Thoracic aorta (tissue), 2 donors: ENCODE results near the gene GPR107. TPM values are rescaled to one million over a fixed set of nuclear protein-coding genes. Genes with fewer than 3 reads are reported as not detected.

Experiments
- ATAC-seq: fragments of 150-250 bp; one replicate; pipeline ENCODE4 v1.8.0; 2017; ENCODE audit warnings: low read depth; ENCODE audit not compliant: insufficient number of reproducible peaks, low FRiP score
- DNase-seq: peaks from one replicate; pipeline ENCODE4 v3.0.0-alpha.2; 2020; ENCODE audit warnings: low spot score
- H3K27ac ChIP-seq, 2 donors: fragments of 200-600 bp; sonication (generic); 1 replicate in 1 of 2; 2 replicates in 1 of 2; pipeline ENCODE4 v1.5.1; 2016; ENCODE audit warnings: mild to moderate bottlenecking in 2 of 2, moderate library complexity in 2 of 2
- H3K27me3 ChIP-seq: fragments of 200-600 bp; sonication (generic); replicated peaks from 2 replicates; pipeline ENCODE4 v1.6.0; 2016; ENCODE audit warnings: mild to moderate bottlenecking; ENCODE audit not compliant: insufficient read depth
- H3K36me3 ChIP-seq: fragments of 200-600 bp; sonication (generic); one replicate; pipeline ENCODE4 v1.5.1; 2016
- H3K4me1 ChIP-seq, 2 donors: fragments of 200-600 bp; sonication (generic); 1 replicate in 1 of 2; 2 replicates in 1 of 2; pipeline versions ENCODE4 v1.5.1 to v1.6.0; 2016; ENCODE audit warnings: low read depth in 2 of 2, mild to moderate bottlenecking in 1 of 2; ENCODE audit not compliant: control insufficient read depth in 1 of 2
- H3K4me3 ChIP-seq: fragments of 200-600 bp; sonication (generic); 2 replicates; pipeline ENCODE4 v1.5.1; 2016; ENCODE audit warnings: mild to moderate bottlenecking
- H3K9me3 ChIP-seq: fragments of 200-600 bp; sonication (generic); 2 replicates; pipeline ENCODE4 v1.5.1; 2016
- total RNA-seq, 2 donors: library from RNA; depleted of rRNA; stranded (reverse); fragments of >200 nt; gene quantifications; one replicate each; pipeline versions ENCODE4 v1.1.0 to v1.2.3, GENCODE V29; 2016
- TF ChIP-seq, protein P1 (sequence below): fragments of 200-600 bp; sonication (generic); IDR thresholded peaks from one replicate; pipeline ENCODE4 v1.5.1; 2019; ENCODE audit warnings: antibody characterized with exemption

Gene GPR107
- total RNA-seq, 2 donors from 2014 or later, result 47.5 to 51.9 TPM

DNA sequence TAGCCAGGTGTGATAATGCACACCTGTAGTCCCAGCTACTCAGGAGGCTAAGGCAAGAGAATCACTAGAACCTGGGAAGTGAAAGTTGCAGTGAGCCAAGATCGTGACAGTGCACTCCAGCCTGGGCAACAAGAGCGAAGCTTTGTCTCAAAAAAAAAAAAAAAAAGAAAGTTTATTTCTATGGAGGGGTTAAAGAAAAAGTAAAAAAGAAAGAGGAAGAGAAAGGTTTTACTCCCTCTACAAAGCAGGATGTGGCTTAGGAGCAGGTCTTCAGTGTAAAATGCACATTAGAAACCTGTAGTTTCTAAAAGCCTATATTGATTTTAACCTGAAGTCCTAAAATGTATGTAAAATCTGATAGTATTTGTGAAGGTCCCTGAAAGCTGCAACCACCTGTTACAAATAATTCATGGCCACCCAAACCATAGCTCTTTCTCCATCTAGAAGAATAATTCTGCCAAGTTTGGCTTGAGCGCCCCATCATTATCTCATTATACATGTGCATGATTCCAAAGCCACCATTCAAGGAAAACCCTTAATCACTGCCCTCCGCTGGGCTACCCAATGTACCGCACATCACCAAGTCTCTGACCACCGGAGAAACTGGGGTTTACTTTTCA, 14.1 kb upstream of the GPR107 start:
- Histone ChIP-seq H3K27ac (no peak overlapping the region), H3K4me3 (peak overlapping the region; percentile 32), H3K27me3 (no peaks in the 10 kb centered on the region), H3K36me3 (no peaks in the 10 kb centered on the region), H3K4me1 (peaks cover 33 to 51% of the 10 kb centered on the region in 2 donors), H3K9me3 (no peaks in the 10 kb centered on the region)
- TF ChIP-seq, protein P1, sequence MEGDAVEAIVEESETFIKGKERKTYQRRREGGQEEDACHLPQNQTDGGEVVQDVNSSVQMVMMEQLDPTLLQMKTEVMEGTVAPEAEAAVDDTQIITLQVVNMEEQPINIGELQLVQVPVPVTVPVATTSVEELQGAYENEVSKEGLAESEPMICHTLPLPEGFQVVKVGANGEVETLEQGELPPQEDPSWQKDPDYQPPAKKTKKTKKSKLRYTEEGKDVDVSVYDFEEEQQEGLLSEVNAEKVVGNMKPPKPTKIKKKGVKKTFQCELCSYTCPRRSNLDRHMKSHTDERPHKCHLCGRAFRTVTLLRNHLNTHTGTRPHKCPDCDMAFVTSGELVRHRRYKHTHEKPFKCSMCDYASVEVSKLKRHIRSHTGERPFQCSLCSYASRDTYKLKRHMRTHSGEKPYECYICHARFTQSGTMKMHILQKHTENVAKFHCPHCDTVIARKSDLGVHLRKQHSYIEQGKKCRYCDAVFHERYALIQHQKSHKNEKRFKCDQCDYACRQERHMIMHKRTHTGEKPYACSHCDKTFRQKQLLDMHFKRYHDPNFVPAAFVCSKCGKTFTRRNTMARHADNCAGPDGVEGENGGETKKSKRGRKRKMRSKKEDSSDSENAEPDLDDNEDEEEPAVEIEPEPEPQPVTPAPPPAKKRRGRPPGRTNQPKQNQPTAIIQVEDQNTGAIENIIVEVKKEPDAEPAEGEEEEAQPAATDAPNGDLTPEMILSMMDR, result no peak
- no peak for ATAC-seq
- DNase-seq, result no peak

DNA sequence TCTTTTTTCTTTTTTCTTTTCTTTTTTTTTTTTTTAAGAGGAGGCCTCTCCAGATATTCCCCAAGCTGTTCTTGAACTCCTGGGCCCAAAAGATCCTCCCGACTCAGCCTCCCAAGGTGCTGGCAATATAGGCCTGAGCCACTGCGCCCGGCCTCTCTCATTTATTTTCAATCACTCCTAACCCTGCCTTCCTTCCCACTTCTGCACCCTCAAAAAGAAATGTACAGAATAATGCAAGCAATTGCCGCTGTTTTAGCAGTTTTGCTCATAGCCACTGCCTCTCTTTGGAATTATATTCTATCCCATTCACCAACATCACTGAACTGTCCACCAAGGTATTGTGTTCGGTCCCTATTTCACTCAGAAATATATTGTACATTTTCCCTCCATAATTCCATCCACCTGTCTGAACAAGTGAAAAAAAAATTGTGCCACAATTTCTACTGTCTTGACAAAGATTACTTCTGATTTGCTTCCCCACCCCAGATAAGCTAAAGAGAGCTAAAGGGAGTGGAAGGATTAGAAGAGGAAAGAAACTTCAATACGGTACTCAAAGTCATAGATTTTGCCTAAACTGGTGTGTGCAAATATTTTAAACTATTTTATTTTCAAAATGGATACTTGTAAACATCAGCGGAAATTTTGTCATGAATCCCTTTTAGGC, 12.6 kb upstream of the GPR107 start:
- Histone ChIP-seq H3K4me1 (peaks cover 24 to 45% of the 10 kb centered on the region in 2 donors), H3K36me3 (no peaks in the 10 kb centered on the region), H3K27me3 (no peaks in the 10 kb centered on the region), H3K4me3 (peak overlapping the region; percentile 98), H3K27ac (peak overlapping the region; percentile 88 to 93), H3K9me3 (no peaks in the 10 kb centered on the region)
- TF ChIP-seq, protein P1, result no peak
- ATAC-seq (no peak), DNase-seq (no peak)

DNA sequence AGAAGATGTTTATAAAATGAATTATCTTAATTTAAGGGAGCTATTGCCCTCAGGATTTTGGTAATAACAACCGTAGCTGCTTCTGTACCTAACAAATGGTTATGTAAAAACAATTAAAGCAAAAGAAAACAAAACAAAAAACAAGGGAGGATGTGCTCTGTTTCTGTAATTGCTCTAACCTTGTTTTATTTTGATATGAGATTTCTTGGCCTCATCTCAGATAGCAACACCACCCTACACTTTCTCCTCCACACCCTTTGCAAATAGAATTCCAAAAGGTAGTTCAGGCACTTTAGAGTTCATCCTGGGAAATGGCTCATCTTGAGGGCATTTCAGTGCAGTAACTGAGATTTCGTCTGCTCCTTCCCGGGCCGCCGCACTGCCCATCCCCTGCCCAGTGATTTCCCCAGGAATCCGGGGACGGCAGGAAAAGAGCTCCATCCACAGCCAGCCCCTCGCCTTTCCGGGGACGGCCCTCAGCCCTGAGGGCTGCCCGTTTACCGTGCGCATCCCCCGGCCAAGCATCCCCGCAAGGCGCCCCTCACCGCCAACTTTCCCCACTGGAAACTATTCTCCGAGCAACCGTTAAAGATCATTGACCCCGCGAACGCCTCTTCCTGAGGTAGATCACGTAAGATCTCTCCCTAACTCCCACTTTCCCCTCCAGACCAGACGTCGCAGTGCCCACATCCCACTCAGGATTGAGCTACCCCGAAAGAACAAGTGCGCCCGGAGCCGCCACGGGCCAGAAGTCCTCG, 11.9 kb upstream of the GPR107 start:
- Histone ChIP-seq H3K4me1 (peaks cover 20 to 39% of the 10 kb centered on the region in 2 donors), H3K27ac (peak overlapping the region; percentile 88 to 93), H3K36me3 (no peaks in the 10 kb centered on the region), H3K4me3 (peak overlapping the region; percentile 98), H3K27me3 (no peaks in the 10 kb centered on the region), H3K9me3 (no peaks in the 10 kb centered on the region)
- ATAC-seq (no peak), DNase-seq (no peak)
- TF ChIP-seq, protein P1, result no peak

DNA sequence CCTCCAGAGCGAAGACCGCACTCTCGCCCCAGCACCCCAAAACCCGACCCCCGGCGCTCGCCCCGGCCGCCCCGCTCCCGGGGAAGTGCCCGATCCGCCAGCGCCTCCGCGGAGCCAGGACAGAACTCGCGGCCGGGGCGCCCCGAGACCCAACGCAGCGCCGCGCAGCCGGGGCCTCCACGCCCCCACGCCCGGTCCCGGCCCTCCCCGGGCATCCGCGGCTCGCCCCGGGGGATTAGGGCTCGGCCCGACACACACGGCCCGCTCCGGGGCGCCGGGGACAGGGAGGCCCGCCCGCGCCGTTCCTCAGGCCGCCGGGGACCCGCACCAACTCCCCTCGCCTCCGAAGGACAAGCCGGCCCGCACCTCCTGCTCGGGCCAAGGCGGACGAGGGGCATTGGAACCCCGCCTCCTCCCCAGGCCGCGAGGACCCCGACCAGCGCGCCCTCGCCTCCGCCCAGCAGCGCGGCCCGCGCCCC, 11.3 kb upstream of the GPR107 start:
- H3K4me3 ChIP-seq, result peak overlapping the region; percentile 98
- H3K27me3 ChIP-seq, result no peaks in the 10 kb centered on the region
- H3K27ac ChIP-seq, result peak overlapping the region; percentile 88 to 93
- DNase-seq (no peak), ATAC-seq (no peak)
- TF ChIP-seq, protein P1, result no peak
- no peaks in the 10 kb centered on the region for H3K9me3 ChIP-seq
- H3K36me3 ChIP-seq, result no peaks in the 10 kb centered on the region
- peaks cover 20 to 39% of the 10 kb centered on the region in 2 donors for H3K4me1 ChIP-seq
